Neural cell (in vitro differentiated cells): ENCODE data around the gene PDLIM5. TPM values are rescaled to one million over a fixed set of nuclear protein-coding genes. Genes with fewer than 3 reads are reported as not detected.

Experiments
- H2AFZ ChIP-seq: fragments of 200-600, 300-800 bp; sonication (generic), shearing (Covaris generic); 2 replicates; pipeline ENCODE4 v1.6.0; 2014; ENCODE audit warnings: low read depth, mild to moderate bottlenecking, antibody characterized with exemption, low read length, moderate library complexity
- H3F3A ChIP-seq: fragments of 200-600 bp; shearing (Covaris generic); 2 replicates; pipeline ENCODE4 v1.6.1; 2016; ENCODE audit warnings: mild to moderate bottlenecking, moderate library complexity, mixed read lengths, antibody characterized with exemption, low read length; ENCODE audit not compliant: insufficient read depth, poor library complexity, severe bottlenecking
- H3K27ac ChIP-seq: fragments of 200-600, 300-800 bp; sonication (generic), shearing (Covaris generic); 2 replicates; pipeline ENCODE4 v1.5.1; 2014; ENCODE audit warnings: mild to moderate bottlenecking, low read length, moderate library complexity
- H3K27me3 ChIP-seq: fragments of 300-800, 200-600 bp; sonication (generic), shearing (Covaris generic); 2 replicates; pipeline ENCODE4 v1.6.0; 2014; ENCODE audit warnings: mild to moderate bottlenecking, low read depth, low read length, moderate library complexity; ENCODE audit not compliant: insufficient read depth
- H3K36me3 ChIP-seq: fragments of 300-800, 200-600 bp; sonication (generic), shearing (Covaris generic); 2 replicates; pipeline ENCODE4 v1.5.1; 2014; ENCODE audit warnings: mild to moderate bottlenecking, antibody characterized with exemption, low read length, moderate library complexity; ENCODE audit not compliant: insufficient read depth
- H3K4me2 ChIP-seq: fragments of 300-800, 200-600 bp; sonication (generic), shearing (Covaris generic); 2 replicates; pipeline ENCODE4 v1.6.0; 2014; ENCODE audit warnings: mild to moderate bottlenecking, low read length
- H3K4me3 ChIP-seq: fragments of 300-800, 200-600 bp; sonication (generic), shearing (Covaris generic); 2 replicates; pipeline ENCODE4 v1.5.1; 2014; ENCODE audit warnings: mild to moderate bottlenecking, low read length, moderate library complexity
- H3K79me2 ChIP-seq: fragments of 200-600 bp; shearing (Covaris generic); replicated peaks from 2 replicates; pipeline ENCODE4 v1.6.0; 2014; ENCODE audit warnings: mild to moderate bottlenecking, low read length, moderate library complexity; ENCODE audit not compliant: insufficient read depth
- H3K9ac ChIP-seq: fragments of 300-800, 200-600 bp; sonication (generic), shearing (Covaris generic); 2 replicates; pipeline ENCODE4 v1.6.1; 2016; ENCODE audit warnings: mild to moderate bottlenecking, low read length, mixed read lengths
- H3K9me2 ChIP-seq: fragments of 200-600 bp; shearing (Covaris generic); 2 replicates; pipeline ENCODE4 v1.6.1; 2016; ENCODE audit warnings: mild to moderate bottlenecking, low read length, mixed read lengths; ENCODE audit not compliant: insufficient read depth
- H3K9me3 ChIP-seq: fragments of 200-600, 300-800 bp; sonication (generic), shearing (Covaris generic); 2 replicates; pipeline ENCODE4 v1.6.1; 2016; ENCODE audit warnings: mild to moderate bottlenecking, mixed run types, low read length, moderate library complexity, mixed read lengths
- H4K20me1 ChIP-seq: fragments of 200-600 bp; shearing (Covaris generic); 2 replicates; pipeline ENCODE4 v1.6.1; 2016; ENCODE audit warnings: mild to moderate bottlenecking, mixed run types; ENCODE audit not compliant: insufficient read depth
- EP300 ChIP-seq: fragments of 450-650 bp; conservative IDR thresholded peaks from 2 replicates; pipeline ENCODE4 v1.6.1; 2014; ENCODE audit warnings: antibody characterized with exemption, mild to moderate bottlenecking, moderate library complexity; ENCODE audit not compliant: poor library complexity, severe bottlenecking
- EZH2 ChIP-seq: fragments of 200-600, 300-800 bp; shearing (Covaris generic), sonication (generic); IDR thresholded peaks from 2 replicates; pipeline ENCODE4 v1.6.1; 2014; ENCODE audit warnings: antibody characterized with exemption, low read length, borderline replicate concordance, mild to moderate bottlenecking; ENCODE audit not compliant: insufficient read depth, poor library complexity, severe bottlenecking
- MXI1 ChIP-seq: fragments of 450-650 bp; conservative IDR thresholded peaks from 2 replicates; pipeline ENCODE4 v1.6.1; 2014; ENCODE audit warnings: antibody characterized with exemption, mild to moderate bottlenecking; ENCODE audit not compliant: poor library complexity, severe bottlenecking
- RAD21 ChIP-seq: fragments of 450-650 bp; conservative IDR thresholded peaks from 2 replicates; pipeline ENCODE4 v1.6.1; 2014; ENCODE audit warnings: antibody characterized with exemption, mild to moderate bottlenecking, moderate library complexity
- SMC3 ChIP-seq: fragments of 450-650 bp; conservative IDR thresholded peaks from 2 replicates; pipeline ENCODE4 v1.6.1; 2014; ENCODE audit warnings: antibody characterized with exemption, mild to moderate bottlenecking, moderate library complexity; ENCODE audit not compliant: poor library complexity
- TAF1 ChIP-seq: IDR thresholded peaks from 2 replicates; pipeline ENCODE4 v1.6.1; 2012; ENCODE audit warnings: low read depth
- polyA plus RNA-seq: library from polyadenylated mRNA; depleted of rRNA; stranded (reverse); fragments of >200 nt; gene quantifications from 2 replicates; pipeline ENCODE4 v1.2.3, GENCODE V29; 2014
- TF ChIP-seq, protein P1 (sequence below): fragments of 450-650 bp; IDR thresholded peaks from 2 replicates; pipeline ENCODE4 v1.5.1; 2014; ENCODE audit warnings: antibody characterized with exemption, mild to moderate bottlenecking, moderate library complexity; ENCODE audit not compliant: poor library complexity, severe bottlenecking
- TF ChIP-seq, protein P2 (sequence below): IDR thresholded peaks from 2 replicates; pipeline ENCODE4 v1.6.1; 2012; ENCODE audit warnings: borderline replicate concordance

Gene PDLIM5
- polyA plus RNA-seq, 1 donor from 2014 or later: 1.6 TPM

DNA sequence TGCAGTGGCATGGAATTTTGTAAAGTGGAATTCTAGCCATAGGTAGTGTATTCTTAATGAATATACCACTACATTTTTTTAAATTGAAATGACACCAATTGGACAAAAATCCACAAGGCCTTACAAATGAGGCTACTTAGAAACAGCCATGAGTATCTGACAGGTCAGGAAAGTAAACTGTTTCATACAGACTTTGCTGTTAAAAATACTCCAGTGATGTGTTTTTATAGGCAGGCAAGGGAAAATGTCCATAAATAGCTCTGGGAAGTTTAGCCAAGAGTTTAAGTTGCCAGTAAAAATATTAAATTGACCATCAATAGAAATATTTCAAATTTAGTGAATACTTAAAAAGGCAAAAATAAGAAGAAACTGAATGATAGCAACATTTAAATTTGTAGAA is 41.8 kb upstream of the PDLIM5 start:
- H3K36me3 ChIP-seq: no peaks in the 10 kb centered on the region
- H3K4me3 ChIP-seq: no peak overlapping the region
- H3K4me2 ChIP-seq: no peak overlapping the region
- no peak overlapping the region for H3K27ac ChIP-seq
- TF ChIP-seq MXI1: no peak
- TF ChIP-seq, protein P1, sequence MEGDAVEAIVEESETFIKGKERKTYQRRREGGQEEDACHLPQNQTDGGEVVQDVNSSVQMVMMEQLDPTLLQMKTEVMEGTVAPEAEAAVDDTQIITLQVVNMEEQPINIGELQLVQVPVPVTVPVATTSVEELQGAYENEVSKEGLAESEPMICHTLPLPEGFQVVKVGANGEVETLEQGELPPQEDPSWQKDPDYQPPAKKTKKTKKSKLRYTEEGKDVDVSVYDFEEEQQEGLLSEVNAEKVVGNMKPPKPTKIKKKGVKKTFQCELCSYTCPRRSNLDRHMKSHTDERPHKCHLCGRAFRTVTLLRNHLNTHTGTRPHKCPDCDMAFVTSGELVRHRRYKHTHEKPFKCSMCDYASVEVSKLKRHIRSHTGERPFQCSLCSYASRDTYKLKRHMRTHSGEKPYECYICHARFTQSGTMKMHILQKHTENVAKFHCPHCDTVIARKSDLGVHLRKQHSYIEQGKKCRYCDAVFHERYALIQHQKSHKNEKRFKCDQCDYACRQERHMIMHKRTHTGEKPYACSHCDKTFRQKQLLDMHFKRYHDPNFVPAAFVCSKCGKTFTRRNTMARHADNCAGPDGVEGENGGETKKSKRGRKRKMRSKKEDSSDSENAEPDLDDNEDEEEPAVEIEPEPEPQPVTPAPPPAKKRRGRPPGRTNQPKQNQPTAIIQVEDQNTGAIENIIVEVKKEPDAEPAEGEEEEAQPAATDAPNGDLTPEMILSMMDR: no peak
- no peak for TF ChIP-seq TAF1
- TF ChIP-seq EP300: no peak
- no peak for TF ChIP-seq SMC3
- TF ChIP-seq, protein P2, sequence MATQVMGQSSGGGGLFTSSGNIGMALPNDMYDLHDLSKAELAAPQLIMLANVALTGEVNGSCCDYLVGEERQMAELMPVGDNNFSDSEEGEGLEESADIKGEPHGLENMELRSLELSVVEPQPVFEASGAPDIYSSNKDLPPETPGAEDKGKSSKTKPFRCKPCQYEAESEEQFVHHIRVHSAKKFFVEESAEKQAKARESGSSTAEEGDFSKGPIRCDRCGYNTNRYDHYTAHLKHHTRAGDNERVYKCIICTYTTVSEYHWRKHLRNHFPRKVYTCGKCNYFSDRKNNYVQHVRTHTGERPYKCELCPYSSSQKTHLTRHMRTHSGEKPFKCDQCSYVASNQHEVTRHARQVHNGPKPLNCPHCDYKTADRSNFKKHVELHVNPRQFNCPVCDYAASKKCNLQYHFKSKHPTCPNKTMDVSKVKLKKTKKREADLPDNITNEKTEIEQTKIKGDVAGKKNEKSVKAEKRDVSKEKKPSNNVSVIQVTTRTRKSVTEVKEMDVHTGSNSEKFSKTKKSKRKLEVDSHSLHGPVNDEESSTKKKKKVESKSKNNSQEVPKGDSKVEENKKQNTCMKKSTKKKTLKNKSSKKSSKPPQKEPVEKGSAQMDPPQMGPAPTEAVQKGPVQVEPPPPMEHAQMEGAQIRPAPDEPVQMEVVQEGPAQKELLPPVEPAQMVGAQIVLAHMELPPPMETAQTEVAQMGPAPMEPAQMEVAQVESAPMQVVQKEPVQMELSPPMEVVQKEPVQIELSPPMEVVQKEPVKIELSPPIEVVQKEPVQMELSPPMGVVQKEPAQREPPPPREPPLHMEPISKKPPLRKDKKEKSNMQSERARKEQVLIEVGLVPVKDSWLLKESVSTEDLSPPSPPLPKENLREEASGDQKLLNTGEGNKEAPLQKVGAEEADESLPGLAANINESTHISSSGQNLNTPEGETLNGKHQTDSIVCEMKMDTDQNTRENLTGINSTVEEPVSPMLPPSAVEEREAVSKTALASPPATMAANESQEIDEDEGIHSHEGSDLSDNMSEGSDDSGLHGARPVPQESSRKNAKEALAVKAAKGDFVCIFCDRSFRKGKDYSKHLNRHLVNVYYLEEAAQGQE: no peak
- no peaks in the 10 kb centered on the region for H3F3A ChIP-seq
- no peak overlapping the region for H3K9ac ChIP-seq
- no peaks in the 10 kb centered on the region for H3K27me3 ChIP-seq
- no peaks in the 10 kb centered on the region for H3K9me3 ChIP-seq
- no peaks in the 10 kb centered on the region for H3K79me2 ChIP-seq
- H3K9me2 ChIP-seq: no peaks in the 10 kb centered on the region
- H4K20me1 ChIP-seq: no peaks in the 10 kb centered on the region
- no peak overlapping the region for H2AFZ ChIP-seq

DNA sequence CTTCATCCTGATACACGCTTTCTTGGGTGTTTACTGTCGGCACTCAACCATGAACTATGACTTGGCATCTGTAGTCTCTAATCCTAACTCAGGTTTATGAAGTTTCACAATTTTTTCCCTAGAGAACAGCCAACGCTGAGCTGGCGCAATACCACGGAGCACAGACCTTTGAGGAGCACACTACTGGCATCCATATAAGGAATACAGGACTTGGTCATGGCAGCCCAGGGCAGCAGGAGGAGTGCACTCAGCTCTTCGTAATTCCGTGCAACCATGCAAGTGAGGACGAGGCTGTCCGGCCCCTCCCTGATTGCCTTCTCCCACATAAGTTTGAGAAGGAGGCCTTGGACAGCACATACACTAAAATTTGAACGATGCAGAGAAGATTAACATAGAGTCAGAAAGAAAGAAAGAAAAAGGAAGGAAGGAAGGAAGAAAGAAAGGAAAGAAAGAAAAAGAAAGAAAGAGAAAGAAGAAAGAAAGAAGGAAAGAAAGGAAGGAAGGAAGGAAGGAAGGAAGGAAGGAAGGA is 41.0 kb upstream of the PDLIM5 start:
- Histone ChIP-seq H4K20me1 (no peaks in the 10 kb centered on the region), H3K4me3 (no peak overlapping the region), H3F3A (no peaks in the 10 kb centered on the region), H3K9ac (no peak overlapping the region), H3K27me3 (no peaks in the 10 kb centered on the region), H3K27ac (no peak overlapping the region), H3K79me2 (no peaks in the 10 kb centered on the region), H3K4me2 (no peak overlapping the region), H2AFZ (no peak overlapping the region), H3K36me3 (no peaks in the 10 kb centered on the region), H3K9me2 (no peaks in the 10 kb centered on the region), H3K9me3 (no peaks in the 10 kb centered on the region)
- no peak for TF ChIP-seq EZH2
- TF ChIP-seq RAD21: no peak
- no peak for TF ChIP-seq EP300
- TF ChIP-seq SMC3: no peak
- TF ChIP-seq TAF1: no peak
- TF ChIP-seq, protein P2: no peak
- TF ChIP-seq, protein P1: no peak
